GM21529 (cell line): Measurements from ENCODE around the gene INPP4A.
"Not testable (repeated sequence)": the region's sequence is repeated elsewhere in the genome, so short reads cannot be mapped to it uniquely, and the experiment has no call there.

Source experiments
- ATAC-seq: cut with Tn5 transposase; IDR thresholded peaks from one replicate; pipeline ENCODE4 v1.9.1; 2021; ENCODE audit not compliant: unreplicated experiment

Gene INPP4A

GRCh38 chr2:98578231-98578630 is 133.6 kb downstream of the INPP4A start:
- ATAC-seq: no peak

GRCh38 chr2:98579926-98580325 is 135.3 kb downstream of the INPP4A start:
- ATAC-seq: no peak

DNA sequence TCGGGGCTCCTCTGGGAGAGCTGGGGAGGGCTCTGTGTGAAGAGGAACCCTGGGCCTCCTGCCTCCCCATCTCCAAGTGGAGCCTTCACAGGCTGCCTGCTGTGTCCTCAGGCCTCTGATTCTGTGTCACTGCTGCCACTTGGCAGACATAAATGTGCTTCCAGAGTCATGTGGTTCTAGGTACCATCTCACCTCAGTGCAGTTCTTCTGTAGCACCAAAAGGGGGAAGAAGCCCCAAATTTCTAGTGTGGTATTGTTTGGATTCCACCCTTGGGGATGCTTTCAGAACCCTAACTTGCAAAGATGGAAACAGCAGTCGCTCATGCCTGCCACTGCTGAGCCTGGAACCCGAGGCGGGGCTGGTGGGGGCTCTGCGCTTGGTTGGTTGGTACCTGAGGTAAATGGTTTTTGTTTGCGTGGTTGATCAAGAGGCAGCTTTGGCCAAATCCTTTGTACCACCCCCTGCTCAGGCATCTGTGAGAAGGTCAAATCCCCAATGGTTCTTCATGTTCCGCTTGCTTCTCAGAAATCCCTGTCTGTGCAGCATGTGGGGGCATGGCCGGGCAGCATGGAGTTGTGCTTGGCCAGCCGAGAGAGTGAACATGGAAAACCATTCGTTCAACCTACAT is 136.1 kb downstream of the INPP4A start:
- ATAC-seq: no peak

DNA sequence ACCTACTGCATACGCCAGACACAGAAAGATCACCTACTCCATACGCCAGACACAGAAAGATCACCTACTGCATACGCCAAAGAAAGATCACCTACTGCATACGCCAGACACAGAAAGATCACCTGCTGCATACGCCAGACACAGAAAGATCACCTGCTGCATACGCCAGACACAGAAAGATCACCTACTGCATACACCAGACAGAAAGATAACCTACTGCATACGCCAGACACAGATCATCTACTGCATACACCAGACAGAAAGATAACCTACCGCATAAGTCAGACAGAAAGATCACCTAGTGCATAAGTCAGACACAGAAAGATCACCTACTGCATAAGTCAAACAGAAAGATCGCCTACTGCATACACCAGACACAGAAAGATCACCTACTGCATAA is 137.9 kb downstream of the INPP4A start:
- ATAC-seq: no peak

- no peak for ATAC-seq
Observed at GRCh38 chr2:98583276-98583675, 138.6 kb downstream of the INPP4A start.

DNA sequence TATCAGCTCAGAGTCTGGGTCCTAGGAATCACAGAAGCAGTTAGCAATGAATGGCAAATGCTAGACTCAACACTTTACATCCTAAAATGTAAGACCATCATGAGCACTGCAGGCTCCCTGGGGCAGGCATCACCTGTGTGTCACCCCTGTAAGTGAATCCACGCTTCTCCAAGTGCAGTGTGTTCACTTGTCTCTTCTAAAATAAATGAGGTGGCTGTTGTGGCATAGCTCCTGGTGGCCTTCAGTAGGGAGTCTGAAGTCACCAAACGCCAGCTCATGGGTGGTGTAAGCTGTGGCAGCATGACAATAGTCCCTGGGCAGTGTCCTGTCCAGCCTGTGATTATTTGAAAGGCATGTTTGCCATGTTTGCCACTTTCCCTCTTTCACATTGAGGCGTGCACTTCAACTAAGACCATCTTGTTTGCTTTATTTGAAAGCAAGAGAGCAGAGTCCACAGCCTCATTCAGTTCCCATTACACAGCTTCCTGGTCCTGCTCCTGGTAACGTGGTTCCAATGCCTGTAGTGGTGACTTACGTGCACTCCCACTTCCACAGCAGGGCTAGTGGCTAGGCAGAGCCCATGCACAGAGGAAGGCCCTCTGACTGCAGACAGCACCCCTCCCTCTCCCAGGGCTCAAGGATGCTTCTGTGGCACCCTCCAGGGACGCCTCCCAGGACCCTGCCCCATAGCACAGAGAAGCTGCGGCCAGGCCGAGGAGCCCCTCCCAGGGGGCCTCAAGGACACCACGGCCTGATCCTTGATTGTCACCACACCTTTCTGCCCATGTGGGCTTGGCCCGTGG is 139.4 kb downstream of the INPP4A start:
- no peak for ATAC-seq

DNA sequence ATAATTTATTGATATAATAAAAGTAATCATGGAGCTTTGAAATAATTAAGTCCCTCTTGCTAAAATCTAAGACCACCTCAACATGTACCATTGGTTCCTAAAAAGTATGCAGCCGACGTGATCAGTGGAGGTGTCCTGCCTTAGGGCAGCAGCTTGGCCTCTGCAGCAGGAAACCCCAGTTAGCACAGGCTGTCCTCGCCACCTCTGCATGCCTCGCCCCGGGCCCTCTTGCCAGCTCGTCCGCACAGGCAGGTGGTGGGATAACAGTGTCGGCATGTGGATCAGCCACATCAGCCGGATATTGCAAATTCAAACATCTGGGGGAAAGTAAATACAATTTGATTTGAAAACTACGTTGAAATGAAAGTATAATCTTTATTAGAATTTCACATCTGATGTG is 140.7 kb downstream of the INPP4A start:
- ATAC-seq: no peak

GRCh38 chr2:98586551-98587140 is 142.0 kb downstream of the INPP4A start:
- ATAC-seq: no peak

GRCh38 chr2:98588880-98589431 is 144.3 kb downstream of the INPP4A start:
- ATAC-seq: no peak

DNA sequence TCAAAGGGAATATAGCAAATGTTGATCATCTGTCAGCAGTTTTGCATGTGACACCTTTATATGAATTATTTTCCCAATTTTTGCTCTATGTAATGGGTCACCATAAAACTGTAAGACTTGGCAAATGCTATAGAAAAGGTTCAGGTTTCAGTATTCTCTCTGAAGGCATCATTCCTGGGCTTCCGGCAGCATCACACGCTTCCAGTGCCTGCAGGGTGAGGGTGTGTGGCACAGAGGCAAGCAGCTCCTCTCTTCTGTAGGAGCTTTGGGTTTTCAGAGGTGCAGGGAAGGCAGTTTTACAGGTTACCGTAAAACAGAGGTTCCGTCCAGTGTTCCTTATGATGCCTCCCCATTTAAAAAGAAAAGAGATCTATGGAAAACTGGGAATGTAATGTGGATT is 144.8 kb downstream of the INPP4A start:
- ATAC-seq: no peak

GRCh38 chr2:98592565-98592964 is 147.9 kb downstream of the INPP4A start:
- no peak for ATAC-seq

DNA sequence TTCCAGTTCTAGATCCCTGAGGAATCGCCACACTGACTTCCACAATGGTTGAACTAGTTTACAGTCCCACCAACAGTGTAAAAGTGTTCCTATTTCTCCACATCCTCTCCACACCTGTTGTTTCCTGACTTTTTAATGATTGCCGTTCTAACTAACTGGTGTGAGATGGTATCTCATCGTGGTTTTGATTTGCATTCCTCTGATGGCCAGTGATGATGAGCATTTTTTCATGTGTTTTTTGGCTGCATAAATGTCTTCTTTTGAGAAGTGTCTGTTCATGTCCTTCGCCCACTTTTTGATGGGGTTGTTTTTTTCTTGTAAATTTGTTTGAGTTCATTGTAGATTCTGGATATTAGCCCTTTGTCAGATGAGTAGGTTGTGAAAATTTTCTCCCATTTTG is 150.0 kb downstream of the INPP4A start:
- ATAC-seq: not testable (repeated sequence)

DNA sequence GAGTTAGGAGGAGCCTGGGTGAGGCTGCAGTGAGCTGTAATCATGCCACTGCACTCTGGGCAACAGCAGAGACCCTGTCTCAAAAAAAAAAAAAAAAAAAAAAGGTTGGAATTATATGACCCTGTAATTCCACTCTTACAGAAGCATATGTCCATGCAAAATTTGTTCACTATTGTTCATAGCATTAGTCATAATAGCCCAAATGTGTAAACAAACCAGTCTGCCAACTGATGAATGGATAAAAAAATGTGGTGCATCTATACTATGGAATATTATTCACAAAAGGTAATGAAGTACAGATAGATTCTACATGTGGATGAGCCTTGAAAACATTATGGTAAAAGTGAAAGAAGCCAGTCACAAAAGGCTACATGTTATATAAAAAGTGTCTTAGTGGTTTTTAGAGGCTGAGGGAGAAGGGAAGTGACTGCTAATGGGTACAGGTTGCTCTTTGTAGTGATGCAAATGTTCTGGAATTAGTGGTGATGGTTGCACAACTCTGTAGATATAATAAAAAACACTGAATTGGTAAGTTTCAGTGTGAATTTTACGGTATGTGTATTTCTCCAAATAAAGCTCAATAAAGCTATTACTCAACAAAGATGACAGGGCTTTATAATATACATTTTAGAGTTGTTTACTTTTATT is 154.2 kb downstream of the INPP4A start:
- no peak for ATAC-seq

GRCh38 chr2:98601532-98602132 is 157.0 kb downstream of the INPP4A start:
- no peak for ATAC-seq

- no peak for ATAC-seq
Observed at GRCh38 chr2:98604547-98604946, 159.9 kb downstream of the INPP4A start.

DNA sequence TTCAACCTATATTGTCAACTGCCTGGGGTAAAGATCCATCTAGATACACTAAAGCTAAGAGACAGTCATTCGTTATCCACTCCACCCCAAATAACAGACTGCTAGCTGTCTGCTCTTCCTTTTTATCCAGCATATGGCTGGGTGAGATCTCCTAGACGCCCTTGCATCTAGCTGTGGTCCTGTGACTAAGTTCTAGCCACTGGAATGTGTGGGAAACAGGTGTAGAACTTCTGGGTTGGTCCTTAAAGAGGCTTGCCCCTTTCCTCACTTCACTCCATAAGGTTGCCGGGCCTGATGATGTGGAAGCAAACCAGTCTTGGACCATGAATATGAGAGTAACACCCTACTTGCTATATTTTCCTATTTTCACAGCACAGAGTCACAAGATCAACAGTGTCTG is 160.4 kb downstream of the INPP4A start:
- no peak for ATAC-seq

- no peak for ATAC-seq
Observed at GRCh38 chr2:98606431-98606830, 161.8 kb downstream of the INPP4A start.

- ATAC-seq: no peak
Observed at GRCh38 chr2:98607104-98607503, 162.4 kb downstream of the INPP4A start.

GRCh38 chr2:98607741-98608115 is 163.1 kb downstream of the INPP4A start:
- no peak for ATAC-seq

DNA sequence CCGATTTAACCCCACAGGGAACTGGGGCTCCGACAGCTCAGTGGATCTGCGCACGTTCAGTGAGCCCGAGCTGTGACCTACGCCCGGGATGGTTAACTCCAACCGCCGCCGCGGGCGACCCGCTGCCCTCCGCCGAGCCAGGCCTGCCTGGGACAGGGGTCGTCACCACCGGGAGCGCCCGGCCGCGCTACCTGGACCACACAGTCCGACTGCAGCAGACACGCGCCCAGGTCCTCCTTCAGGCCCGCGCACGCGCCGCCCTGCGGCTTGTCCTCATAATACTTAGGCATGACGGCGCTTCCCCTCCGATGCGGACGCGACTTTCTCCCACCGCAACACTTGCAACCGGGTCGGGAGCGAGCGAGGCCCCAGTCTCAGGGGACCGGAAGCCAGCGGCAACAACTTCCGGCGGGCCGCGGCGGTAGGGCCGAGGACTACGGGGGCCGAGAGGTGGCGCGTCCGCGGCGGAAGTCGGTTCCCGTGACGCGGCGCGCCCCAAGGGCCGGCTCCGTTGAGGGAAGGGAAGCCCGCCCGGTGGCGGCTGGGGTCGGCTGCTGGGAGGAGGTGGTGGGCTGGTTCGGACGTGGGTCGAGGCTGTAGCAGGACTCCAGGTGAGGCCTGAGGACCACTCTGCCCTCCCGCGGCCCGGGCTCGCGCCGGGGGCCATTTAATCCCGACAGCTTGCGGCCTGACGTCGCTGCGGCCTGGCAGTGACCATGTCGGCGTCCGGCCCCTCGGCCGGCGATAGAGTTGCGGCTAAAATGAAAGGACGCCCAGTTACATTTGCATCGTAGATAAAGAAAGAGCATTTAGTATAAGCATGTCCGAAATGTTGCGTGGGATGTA is 163.7 kb downstream of the INPP4A start, which contains the start of the genes COA5 and UNC50:
Gene COA5 (minus strand): TSS at position 397 of the 846 bp plus-strand sequence. CDS start 107 bp downstream, at position 290.
Gene UNC50 (plus strand): TSS at position 474 of the 846 bp plus-strand sequence. CDS start 1,171 bp downstream, outside the sequence.
- peak; percentile 83 for ATAC-seq
